Upper lobe of right lung (tissue), 1 donor: ENCODE results near the gene GPR176. TPM values are rescaled to one million over a fixed set of nuclear protein-coding genes. Genes with fewer than 3 reads are reported as not detected.
A peak's percentile ranks its signal among the peaks of the same experiment; 100 is the strongest.

ENCODE experiments used
- ATAC-seq: fragments of 200-7000 bp; cut with Tn5 transposase; one replicate; pipeline ENCODE4 v1.9.1; 2020; ENCODE audit warnings: mild to moderate bottlenecking, moderate library complexity
- DNase-seq: peaks from one replicate; pipeline ENCODE4 v3.0.0-alpha.2; 2020
- H3K27ac ChIP-seq: fragments of 200-600 bp; one replicate; pipeline ENCODE4 v1.8.0; 2022
- H3K27me3 ChIP-seq: fragments of 200-600 bp; one replicate; pipeline ENCODE4 v1.8.0; 2022; ENCODE audit warnings: mild to moderate bottlenecking
- H3K36me3 ChIP-seq: fragments of 200-600 bp; one replicate; pipeline ENCODE4 v1.8.0; 2022
- H3K4me1 ChIP-seq: fragments of 200-600 bp; one replicate; pipeline ENCODE4 v1.8.0; 2022
- H3K4me3 ChIP-seq: fragments of 200-600 bp; one replicate; pipeline ENCODE4 v1.8.0; 2022; ENCODE audit warnings: mild to moderate bottlenecking
- H3K9me3 ChIP-seq: fragments of 200-600 bp; one replicate; pipeline ENCODE4 v1.8.0; 2022
- intact Hi-C: fragments of 100-400 bp; cut with DNase I; formaldehyde crosslinking; loops from one replicate; pipeline ENCODE4 v1.11.0; 2022
- total RNA-seq: library from RNA; stranded (reverse); fragmentation: NEBNext Ultra II Directional; extraction: Animal tissue kit (Norgen Biotek cat#: 25700); gene quantifications from one replicate; pipeline ENCODE4 v1.2.1, GENCODE V29; 2021
- TF ChIP-seq, protein P1 (sequence below): fragments of 200-600 bp; IDR thresholded peaks from one replicate; pipeline ENCODE4 v1.8.0; 2022; ENCODE audit warnings: antibody characterized with exemption
- donor health status: DM: no; HTN: yes; CAD: no; lungs with severe emphysema.

Gene GPR176
- total RNA-seq, 1 donor from 2014 or later, result 4.6 TPM

DNA sequence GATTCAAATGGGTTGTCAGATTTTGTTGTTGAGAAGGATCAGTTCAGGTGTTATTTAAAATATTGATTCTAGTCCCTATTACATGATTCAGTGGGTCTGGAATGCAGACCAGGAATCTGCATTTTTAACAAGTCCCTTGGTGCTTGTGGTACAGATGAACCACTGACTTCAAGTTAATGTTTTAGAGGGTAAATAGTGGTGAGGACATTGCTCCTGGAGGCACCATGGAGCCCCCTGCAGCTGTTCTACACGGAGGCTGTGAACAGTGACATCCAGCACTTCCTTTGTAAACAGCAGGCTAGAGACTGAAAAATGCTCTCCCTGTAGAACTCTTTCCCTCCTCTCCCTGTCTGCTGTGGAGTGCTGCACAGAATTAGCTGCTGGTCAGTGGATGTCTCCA lies 132.6 kb downstream of the GPR176 start:
- Histone ChIP-seq H3K27me3 (no peaks in the 10 kb centered on the region), H3K4me1 (peaks cover 16% of the 10 kb centered on the region), H3K4me3 (no peak overlapping the region), H3K36me3 (no peaks in the 10 kb centered on the region), H3K27ac (no peak overlapping the region), H3K9me3 (no peaks in the 10 kb centered on the region)
- ATAC-seq (no peak), DNase-seq (no peak)
- TF ChIP-seq, protein P1, sequence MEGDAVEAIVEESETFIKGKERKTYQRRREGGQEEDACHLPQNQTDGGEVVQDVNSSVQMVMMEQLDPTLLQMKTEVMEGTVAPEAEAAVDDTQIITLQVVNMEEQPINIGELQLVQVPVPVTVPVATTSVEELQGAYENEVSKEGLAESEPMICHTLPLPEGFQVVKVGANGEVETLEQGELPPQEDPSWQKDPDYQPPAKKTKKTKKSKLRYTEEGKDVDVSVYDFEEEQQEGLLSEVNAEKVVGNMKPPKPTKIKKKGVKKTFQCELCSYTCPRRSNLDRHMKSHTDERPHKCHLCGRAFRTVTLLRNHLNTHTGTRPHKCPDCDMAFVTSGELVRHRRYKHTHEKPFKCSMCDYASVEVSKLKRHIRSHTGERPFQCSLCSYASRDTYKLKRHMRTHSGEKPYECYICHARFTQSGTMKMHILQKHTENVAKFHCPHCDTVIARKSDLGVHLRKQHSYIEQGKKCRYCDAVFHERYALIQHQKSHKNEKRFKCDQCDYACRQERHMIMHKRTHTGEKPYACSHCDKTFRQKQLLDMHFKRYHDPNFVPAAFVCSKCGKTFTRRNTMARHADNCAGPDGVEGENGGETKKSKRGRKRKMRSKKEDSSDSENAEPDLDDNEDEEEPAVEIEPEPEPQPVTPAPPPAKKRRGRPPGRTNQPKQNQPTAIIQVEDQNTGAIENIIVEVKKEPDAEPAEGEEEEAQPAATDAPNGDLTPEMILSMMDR, result no peak
- intact Hi-C loops, result no loop called here

DNA sequence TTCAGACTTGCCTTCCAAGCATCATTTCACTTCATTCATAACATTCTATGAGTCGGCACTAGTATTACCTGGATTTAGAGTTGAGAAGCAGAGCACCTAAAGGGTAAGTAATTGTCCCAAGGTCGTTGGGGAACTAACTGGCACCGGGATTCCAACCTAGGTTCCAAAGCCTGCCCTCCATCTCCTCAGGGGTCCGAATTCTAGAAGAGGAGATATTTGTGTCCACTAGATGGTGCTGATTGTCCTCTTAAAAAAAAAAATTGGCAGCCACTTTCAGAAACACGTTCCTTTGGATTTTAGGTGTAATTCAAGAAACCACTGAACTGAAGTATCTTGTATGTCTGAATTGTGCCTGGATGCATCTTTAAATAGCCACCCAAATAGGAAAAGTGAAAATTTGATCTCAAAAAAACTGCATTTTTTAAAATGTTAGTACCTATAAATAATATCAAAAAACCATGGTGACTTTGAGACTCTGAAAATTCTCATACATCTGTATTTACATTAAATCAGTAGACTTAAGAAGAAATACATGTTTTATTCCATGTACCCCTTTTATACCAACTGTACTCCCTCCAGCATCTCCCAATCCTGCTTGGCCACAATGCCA lies 133.5 kb downstream of the GPR176 start:
- intact Hi-C loops, result no loop called here
- Histone ChIP-seq H3K4me1 (peaks cover 16% of the 10 kb centered on the region), H3K36me3 (no peaks in the 10 kb centered on the region), H3K4me3 (no peak overlapping the region), H3K9me3 (no peaks in the 10 kb centered on the region), H3K27ac (no peak overlapping the region), H3K27me3 (no peaks in the 10 kb centered on the region)
- TF ChIP-seq, protein P1, result peak; percentile 67
- ATAC-seq, result no peak
- DNase-seq, result no peak

DNA sequence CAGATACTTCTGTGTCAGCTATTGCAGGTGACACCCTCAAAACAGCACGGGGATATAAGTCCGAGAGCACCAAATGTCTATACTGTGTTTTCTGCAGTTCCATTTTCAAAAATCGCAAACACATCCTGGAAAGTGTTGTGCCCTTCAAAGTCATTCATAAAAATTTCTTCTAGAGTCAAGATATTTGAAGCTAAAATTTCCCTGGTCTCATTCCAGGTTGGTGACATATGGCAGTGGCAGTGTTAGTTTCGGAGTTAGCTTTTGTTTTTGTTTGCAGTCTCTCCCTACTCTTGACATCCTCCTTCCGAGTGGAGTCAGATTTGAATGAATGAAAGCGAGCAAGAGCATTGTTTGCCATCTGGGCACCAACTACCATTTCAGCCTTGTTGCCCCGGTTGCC lies 134.2 kb downstream of the GPR176 start:
- no peaks in the 10 kb centered on the region for H3K27me3 ChIP-seq
- no peaks in the 10 kb centered on the region for H3K36me3 ChIP-seq
- DNase-seq (no peak), ATAC-seq (no peak)
- TF ChIP-seq, protein P1, result no peak
- H3K27ac ChIP-seq, result no peak overlapping the region
- H3K4me3 ChIP-seq, result no peak overlapping the region
- intact Hi-C loops, result no loop called here
- no peaks in the 10 kb centered on the region for H3K9me3 ChIP-seq
- peaks cover 16% of the 10 kb centered on the region for H3K4me1 ChIP-seq

DNA sequence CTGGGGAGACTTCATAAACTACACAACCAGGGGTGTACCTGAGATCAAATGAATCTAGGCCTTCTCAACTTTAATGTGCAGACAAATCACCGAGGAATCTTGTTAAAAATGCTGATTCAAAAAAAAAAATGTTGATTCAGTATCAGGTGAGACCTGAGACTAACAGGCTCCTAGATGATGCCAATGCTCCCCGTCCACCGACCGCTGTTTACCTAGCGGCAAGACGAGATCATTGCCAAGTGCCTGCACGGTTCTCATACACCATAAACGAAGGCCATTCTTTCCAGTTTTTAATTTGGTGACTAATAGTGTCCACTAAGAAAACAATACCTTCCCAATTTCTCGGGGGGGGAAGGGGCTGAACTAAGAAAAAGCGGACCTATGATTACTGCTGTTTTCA lies 134.9 kb downstream of the GPR176 start:
- no peaks in the 10 kb centered on the region for H3K36me3 ChIP-seq
- H3K9me3 ChIP-seq, result no peaks in the 10 kb centered on the region
- TF ChIP-seq, protein P1, result no peak
- no peak overlapping the region for H3K4me3 ChIP-seq
- ATAC-seq, result no peak
- intact Hi-C loops, result no loop called here
- H3K27ac ChIP-seq, result no peak overlapping the region
- H3K27me3 ChIP-seq, result no peaks in the 10 kb centered on the region
- no peak for DNase-seq
- peaks cover 16% of the 10 kb centered on the region for H3K4me1 ChIP-seq

DNA sequence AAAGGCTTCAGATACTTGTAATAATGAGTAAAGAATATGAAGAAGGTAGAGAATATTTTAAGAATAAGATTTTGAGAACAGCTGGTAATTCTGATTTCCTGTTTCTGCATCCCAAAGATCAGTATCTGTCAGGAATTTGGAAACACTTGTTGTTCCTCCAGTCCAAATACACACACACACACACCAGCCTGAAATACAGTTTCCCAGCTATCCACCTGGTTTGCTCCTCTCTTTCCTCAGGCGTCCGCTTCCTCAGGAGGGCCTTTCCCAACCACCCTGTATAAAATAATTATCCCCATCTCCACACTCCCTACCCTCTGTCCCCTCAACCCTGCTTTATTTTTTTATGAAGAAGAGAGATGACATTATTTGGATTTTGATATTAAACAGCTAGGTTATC lies 135.4 kb downstream of the GPR176 start:
- H3K4me1 ChIP-seq, result peaks cover 16% of the 10 kb centered on the region
- ATAC-seq, result no peak
- H3K36me3 ChIP-seq, result no peaks in the 10 kb centered on the region
- TF ChIP-seq, protein P1, result no peak
- H3K9me3 ChIP-seq, result no peaks in the 10 kb centered on the region
- intact Hi-C loops, result no loop called here
- no peak overlapping the region for H3K4me3 ChIP-seq
- no peak for DNase-seq
- H3K27me3 ChIP-seq, result no peaks in the 10 kb centered on the region
- H3K27ac ChIP-seq, result no peak overlapping the region

DNA sequence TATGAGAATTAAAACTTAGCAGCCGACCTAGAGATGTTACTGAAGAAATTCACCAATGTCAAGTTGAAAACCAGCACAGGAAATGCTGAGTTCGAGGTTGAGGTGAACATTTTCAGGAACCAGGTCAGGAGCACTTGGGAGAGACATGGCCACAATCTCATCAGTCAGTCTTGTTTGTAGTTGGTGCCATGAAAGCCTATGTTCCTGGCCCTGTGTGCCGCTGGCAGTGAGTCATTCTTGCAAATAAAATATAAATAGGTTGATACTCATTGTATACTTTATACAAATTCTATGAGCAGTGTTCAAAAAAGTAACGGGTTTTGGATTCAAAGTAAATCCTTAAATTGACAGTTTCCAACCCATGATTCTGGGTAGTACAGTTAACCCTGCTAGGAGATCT lies 135.9 kb downstream of the GPR176 start:
- Histone ChIP-seq H3K27me3 (no peaks in the 10 kb centered on the region), H3K4me1 (peaks cover 16% of the 10 kb centered on the region), H3K4me3 (peak overlapping the region; percentile 88), H3K36me3 (no peaks in the 10 kb centered on the region), H3K27ac (peak overlapping the region; percentile 79), H3K9me3 (no peaks in the 10 kb centered on the region)
- DNase-seq, result no peak
- TF ChIP-seq, protein P1, result no peak
- ATAC-seq, result no peak
- intact Hi-C loops, result no loop called here
